Transverse colon (tissue), 3 donors: ENCODE measurements around the gene GRM4.

Source experiments
- POLR2A ChIP-seq: fragments of 450-650 bp; IDR thresholded peaks from one replicate; pipeline ENCODE4 v1.6.1; 2016; ENCODE audit warnings: antibody characterized with exemption, mild to moderate bottlenecking, moderate library complexity
- TF ChIP-seq, protein P1 (sequence below), 5 experiments: fragments of 200-600 bp in 3 of 5; fragments of 450-650 bp in 2 of 5; sonication (generic) in 3 of 5; IDR thresholded peaks; 1 replicate in 2 of 5; 2 replicates in 3 of 5; pipeline ENCODE4 v1.5.1; 2016 to 2017; ENCODE audit warnings: antibody characterized with exemption in 5 of 5, inconsistent platforms in 3 of 5, mild to moderate bottlenecking in 2 of 5, moderate library complexity in 1 of 5

DNA sequence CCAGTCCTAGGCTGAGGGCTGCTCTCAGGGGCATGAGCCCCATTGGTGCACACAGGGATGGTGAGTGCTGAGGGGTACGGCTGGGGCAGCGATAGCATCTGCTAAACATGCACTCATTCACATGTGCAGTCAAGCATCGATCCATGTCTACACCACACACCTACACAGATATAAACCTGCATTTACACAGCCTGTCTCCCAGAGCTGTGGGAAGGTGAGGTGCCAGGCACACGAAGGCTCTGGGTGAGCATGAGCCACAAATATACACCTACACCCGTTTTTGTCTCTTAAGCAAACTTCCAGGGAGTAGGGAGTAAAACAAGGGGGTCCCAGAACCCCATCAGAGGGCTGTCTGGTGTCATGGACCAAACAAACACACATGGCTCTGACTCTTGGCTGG, 99.3 kb downstream of the GRM4 start:
- TF ChIP-seq, protein P1, sequence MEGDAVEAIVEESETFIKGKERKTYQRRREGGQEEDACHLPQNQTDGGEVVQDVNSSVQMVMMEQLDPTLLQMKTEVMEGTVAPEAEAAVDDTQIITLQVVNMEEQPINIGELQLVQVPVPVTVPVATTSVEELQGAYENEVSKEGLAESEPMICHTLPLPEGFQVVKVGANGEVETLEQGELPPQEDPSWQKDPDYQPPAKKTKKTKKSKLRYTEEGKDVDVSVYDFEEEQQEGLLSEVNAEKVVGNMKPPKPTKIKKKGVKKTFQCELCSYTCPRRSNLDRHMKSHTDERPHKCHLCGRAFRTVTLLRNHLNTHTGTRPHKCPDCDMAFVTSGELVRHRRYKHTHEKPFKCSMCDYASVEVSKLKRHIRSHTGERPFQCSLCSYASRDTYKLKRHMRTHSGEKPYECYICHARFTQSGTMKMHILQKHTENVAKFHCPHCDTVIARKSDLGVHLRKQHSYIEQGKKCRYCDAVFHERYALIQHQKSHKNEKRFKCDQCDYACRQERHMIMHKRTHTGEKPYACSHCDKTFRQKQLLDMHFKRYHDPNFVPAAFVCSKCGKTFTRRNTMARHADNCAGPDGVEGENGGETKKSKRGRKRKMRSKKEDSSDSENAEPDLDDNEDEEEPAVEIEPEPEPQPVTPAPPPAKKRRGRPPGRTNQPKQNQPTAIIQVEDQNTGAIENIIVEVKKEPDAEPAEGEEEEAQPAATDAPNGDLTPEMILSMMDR (IDR thresholded peaks at IDR 0.05), result no peak
- TF ChIP-seq POLR2A, result no peak
